ENCODE measurements around the gene NPBWR2.

The NPBWR2 gene

DNA sequence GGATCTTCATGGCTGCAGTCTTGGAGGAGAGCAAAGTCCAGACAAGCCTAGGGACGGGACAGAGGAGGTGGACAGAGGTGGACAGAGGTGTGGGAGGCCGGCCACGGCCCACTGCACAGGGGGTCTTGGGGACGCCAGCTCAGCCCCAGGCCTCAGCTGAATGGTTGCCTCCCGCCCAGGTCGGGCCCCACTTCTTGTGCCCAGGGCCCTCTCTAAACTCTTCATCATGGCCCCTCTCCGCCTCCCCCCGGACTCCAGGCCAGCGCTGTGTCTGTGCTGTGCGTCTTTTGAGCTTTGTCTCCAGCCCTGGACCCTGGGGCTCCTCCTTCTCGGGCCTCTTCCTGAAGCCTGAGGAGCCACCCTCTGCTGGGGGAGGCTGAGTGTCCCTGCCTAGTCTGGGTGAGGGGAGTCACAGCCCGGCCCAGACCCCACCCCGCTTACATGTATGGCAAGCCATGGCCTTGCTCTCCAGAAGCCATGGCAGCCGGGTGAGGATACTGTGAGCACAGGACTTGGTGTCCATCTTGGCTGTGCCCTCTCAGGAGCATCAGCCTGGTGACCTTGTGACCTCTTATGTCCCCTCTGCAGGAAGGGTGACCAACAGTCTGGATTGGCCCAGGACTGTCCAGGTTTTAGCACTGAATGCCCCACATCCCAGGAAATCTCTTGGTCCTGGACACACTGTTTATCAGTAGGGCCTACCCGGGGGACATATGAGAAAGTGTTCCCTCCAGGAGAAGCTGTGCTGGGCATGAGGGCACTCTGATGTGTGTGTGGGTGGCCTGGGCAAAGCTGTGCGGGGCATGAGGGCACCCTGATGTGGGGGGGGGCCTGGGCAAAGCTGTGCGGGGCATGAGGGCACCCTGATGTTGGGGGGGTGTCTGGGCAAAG lies 9.4 kb upstream of the NPBWR2 start:
- no peak for DNase-seq

DNA sequence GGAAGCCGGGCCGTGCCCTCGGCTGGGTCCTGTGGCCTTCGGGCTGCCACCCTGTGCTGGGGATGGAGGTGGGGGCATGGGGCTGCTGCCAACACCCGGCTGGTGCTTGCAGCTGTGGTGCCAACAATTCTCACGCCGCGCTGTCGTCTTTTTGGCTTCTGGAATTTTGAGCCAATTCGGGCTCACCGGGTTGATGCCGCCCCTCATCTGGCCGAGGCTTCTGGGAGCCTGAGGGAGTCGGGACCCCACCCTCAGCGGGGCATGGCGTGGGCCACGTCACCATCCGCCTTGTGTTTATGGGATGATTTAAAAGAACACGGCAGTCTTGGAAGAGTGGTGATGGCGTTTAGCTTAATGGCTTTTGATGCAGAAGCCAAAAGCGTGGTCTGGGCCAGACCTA lies 8.7 kb upstream of the NPBWR2 start:
- no peak for DNase-seq

DNA sequence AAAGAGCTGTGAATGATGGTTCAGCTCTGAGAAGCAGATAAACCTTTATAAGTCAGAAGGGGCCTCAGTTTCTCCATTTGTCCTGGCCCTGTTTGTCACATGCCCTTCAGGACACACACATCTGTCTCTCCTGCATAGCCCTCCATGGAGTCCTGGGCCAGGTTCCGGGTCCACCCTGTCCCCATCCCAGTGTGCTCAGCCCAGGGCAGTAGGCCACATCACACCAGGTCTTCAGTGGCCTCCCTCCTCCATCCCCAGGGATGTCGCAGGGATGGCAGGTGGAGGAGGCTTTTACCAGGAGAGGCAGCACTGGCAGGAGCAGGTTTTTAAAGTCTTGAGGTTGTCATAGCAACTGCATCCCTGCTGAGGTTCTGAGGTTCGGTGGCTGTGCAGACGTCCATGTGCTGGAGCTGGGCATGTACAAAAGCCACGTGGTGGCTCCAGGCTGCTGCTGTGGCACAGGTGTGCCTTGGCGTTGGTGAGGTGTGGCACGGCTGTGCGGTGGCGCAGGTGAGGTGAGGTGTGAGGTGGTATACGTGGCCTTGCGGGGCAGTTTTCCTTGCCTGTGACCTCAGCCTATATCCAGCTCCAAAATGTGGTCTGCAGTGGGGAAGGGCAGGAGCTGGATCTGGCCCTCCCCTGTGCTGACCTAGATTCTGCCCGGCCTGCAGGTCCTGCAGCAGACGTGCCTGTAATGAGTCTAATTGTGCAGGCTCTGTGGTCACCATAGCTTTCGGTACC lies 8.0 kb upstream of the NPBWR2 start:
- DNase-seq = peak; percentile 9

DNA sequence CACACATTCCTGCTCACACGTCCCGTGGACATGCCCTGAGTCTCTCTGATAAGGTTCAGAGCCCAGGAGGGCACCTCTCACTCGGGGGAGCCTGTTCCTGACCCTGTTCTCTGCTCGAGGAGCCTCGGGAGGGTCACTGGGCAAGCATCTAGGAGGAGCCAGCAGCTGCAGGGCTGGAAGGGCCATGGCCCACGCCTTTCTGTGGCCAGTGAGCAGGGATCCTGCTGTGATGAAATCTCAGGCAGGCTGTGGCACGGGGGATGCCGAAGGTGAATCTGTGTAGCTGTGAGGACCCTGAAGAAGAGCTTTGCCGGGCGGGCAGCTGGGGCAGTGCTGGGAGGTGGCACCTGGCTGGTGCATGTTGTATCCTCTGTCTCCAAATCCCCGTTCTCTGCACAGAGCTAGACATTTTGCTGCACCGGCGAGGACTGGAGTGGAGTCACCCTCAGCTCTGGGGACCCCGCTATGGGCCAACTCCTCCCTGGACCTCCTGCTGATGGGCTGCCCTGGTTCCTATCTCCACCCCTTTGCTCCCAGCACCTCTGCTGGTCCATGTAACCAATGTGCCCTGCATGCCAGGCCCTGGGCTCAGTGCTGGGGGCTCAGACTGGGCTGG lies 7.1 kb upstream of the NPBWR2 start:
- DNase-seq = no peak

DNA sequence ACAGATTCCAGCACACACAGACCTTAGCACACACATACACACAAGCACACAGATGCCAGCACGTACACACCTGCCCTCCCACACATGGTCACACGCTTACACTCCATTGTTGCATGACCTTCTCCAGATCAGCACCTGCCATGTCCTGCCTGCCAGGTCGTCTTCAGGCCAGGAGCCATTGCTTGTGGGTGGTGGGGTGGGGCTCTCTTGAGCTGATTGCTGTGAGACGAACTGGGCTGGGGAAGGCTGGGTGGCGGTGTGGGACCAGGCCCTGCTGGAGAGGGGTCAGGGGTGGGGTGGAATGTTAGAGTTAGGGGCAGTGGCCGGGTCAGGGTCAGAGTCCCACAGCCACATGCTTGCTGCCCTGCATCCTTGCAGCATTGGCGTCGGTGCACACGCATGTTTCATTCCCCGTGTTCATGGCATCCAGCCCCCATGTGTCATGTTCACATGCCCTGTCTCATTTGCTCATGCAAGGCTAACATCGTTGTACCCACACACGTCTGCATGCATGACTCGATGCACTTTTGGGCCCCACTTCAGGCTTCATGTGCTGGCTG lies 6.5 kb upstream of the NPBWR2 start:
- no peak for DNase-seq

DNA sequence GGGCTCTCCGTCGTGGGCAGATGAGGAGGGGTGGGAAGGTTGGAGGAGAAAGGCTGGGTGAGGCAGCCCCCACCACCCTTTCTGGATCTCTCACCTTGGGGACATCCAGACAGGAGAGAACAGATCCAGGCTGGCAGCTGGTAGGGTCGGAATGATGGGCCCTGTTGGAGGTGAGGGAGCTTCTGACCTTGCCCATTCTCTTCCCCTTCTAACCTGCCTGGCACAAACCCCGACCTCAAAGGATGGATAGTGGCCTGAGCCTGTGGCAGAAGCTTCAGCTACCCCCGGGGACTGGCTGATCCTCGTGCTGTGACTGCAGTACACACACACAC lies 6.0 kb upstream of the NPBWR2 start:
- DNase-seq = no peak

DNA sequence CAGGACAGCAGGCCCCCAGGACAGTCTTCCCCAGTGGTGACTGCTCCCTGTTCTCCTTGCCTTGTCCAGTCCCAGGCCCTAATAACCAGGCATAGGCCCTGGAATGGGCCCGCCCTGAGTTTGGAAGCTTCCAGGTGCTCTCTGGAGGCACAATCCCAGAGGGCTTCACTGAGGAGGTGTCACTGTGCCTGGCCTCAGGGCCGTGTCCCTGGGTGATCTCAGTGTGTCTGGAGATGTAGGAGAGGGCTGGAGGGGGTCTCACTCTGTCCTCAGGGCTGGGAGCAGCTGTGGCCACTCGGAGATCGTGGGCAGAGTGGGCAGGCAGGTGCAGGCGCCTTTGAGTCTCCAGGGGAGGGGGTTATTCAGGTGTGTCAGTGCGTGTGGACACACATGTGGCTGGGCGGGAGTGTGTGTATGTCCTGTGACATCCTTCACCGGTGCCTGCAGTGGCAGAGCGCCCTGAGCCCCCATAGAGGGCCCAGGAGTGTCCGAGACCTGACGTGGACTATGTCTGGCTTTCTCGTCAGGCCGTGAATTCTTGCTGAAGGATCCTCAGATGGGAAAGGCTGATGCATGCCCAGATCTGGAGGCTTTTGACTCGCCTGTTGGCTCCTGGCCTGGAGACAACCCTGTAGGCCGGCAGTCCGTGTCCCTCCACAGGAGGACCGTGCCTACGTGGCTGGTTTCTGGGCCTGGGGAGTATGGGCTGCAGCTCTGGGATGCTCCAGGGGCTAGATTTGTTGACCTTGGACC lies 5.5 kb upstream of the NPBWR2 start:
- DNase-seq = no peak

DNA sequence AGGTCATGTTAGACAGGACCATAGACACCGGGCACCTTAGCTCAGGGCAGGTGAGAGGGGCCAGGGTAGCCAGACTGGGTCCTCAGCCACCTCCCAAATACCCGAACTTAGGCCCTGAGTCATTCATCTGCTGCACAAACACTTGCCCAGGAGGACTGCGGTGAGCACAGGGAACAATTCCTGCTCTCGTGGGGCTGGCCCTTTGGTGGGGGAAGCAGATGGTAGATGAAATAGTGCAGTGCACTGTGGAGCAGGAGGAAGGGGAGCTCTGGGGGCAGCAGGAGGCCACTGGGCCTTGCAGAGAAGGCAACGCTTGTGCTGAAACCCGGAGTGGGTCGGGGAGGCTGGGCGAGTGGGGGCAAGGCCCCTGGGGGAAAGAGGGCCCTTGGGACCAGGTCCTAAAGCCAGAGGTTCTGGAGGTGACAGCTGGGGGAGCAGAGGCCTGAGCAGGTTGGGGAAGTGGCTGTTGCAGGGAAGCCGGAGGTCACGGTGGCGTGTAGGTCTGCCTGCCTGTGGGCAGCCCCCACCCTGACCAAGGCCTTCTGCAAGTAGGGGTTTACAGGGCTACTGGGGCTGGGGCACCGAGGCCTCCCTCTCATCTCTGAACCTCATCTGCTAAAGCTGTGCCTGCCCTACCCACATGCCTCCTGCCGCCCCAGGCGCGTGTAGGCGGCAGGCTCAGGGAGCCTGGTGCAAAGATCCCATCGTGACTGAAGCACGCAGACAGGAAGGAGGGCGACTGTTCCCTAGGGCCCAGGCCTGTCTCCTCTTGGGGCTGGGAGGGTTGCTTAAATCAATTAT lies 4.7 kb upstream of the NPBWR2 start:
- DNase-seq = no peak

DNA sequence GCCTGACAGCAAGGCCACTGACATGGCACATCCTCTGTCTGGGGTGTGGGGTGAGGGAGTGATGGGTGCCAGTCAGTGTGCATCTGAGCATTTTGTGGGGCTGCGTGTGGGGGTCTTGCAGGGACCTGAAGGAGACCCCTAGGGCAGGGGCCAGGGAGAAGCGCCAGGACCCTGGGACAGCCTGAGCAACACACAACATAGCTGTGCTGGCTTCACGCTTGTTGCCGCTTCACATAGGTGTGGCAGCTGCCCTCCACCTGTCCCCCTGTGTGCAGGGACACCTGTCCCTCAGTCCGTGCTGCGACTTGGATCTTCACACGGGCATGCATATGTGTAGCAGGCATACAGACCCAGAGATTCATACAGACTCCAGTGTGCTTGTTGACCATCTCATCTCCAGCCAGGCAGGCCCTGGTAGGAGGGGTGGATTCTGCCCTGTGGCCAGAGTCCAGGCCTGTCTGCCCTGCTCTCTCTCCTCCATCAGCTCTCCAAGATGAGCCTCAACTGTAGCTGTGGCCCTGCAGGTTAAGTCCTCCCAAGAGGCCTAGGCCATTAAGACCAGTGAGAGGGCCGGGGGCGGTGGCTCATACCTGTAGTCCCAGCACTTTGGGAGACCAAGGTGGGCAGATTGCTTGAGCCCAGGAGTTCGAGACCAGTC lies 3.2 kb upstream of the NPBWR2 start:
- DNase-seq = no peak

DNA sequence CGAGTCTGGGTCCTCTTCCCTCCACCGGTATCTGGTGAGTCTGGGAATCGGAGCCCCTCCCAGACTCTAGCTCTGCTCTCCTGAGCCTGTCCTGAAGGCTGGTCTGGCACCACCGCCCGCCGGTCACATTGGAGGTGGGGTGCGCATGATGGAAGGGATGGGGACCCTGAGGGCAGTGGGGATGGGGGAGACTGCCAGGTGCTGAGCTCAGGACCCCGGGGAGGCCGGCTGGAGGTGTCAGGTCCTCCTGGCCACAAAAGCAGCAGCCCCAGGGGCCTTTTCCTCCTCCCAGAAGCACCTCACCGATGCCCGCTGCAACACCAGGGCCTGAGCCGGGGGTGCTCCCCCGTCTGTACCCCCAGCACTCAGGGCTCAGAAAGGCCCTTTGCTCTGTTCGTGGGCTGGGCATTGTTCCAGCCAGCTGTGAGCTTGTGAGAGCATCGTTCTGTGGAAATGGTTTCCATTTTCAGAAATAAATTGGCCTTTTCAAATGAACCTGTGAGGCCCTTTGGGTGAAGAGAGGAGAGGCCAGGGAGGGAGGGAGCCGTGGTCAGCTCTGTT lies 2.5 kb upstream of the NPBWR2 start:
- DNase-seq = no peak

DNA sequence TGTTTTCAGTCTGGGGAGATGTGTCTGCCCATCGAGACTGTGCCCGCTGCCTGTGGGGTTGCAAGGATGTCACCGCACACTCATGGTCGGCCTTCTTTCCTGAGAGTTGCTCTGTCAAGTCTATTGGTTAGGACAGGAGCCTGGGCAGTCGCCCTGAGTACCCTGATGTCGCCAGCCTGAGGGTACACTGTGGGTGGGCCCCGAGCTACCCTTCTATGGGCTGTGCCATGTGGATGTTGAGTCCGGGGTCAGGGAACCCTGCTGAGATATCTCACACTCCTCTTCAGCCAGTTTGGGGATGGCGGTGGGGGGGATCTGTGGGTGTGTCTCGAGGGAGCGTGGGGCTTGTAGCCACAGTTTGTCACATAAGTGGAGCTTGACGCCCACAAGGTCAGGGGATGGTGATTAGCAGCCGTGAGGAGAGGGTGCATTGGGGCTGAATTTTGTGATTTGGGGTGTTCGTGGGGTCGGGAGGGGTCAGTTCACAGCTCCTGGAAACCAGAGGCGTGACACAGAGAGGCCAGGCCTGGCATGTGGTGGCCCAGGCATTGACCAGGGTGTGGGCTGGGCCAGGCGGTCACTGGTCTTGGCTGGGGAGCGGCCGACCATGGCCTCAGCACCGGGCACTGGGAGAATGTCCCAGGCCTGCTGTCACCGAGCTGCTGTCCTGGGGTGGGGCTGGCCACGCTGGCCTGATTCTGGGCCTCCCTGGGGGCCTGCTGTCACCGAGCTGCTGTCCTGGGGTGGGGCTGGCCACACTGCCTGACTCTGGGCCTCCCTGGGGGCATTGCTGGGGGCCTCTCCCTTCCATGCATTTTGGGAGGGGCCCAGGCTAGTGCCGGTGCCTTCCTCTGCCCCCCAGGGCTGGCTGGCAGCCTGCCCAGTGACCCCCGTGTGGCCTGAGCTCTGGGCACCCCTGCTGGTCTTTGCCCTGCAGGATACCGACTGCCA lies 1.6 kb upstream of the NPBWR2 start:
- DNase-seq = no peak

DNA sequence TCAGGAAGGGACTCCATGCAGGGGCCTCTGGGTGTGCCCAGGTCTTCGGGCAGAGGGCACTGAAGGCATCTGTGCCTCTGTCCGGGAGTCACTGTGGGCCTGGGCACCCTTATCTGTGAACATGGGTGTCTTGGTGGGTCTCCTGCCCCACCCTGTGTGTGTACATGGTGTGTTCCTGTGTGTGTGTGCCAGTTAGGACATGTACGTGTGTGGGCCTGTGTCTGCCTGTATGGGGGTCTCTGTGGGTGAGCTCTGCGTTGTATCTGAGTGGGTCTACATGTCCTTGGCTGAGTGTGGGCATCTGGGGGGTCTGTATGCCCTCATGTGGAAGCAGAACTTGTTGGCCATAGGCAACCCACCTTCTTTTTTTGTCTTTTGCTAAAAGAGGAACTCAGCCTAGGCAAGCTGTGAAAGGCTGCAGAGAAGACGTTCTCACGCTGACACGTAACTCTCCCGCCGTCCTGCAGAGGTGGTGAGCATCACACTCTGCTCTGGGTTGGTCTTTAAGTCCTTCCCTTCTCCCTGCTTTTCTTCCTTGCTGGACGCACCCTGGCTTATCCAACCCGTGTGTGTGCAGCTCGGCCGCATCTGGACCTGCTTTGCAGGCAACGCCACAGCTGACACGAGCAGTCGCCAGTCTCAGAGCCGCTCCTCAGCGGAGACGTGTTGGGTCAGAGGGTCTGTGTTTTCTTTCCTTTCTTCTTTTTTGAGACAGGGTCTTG lies 532 bp upstream of the NPBWR2 start:
- no peak for DNase-seq

DNA sequence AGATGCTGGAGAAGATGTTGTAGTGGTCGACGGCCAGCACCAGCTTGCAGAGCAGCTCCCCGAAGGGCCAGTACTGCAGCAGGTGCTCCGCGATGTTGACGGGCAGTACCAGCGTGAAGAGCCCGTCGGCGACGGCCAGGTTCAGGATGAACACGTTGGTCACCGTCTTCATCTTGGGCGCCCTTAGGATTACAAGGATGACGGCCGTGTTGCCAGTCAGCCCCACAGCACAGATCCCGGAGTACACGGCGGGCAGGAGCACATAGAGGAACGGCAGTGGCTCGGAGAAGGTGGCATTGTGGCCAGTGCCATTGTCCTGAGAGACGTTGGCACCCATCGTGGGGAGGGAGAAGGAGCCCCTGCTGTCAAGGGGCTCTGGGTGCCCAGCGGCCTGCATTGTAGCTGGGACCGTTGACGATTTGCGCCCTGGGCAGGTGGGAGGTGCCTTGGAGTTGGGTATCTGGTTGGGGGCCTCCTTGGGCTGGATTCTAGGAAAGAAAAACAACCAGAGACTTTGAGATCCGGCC lies 867 bp downstream of the NPBWR2 start:
- DNase-seq = no peak

DNA sequence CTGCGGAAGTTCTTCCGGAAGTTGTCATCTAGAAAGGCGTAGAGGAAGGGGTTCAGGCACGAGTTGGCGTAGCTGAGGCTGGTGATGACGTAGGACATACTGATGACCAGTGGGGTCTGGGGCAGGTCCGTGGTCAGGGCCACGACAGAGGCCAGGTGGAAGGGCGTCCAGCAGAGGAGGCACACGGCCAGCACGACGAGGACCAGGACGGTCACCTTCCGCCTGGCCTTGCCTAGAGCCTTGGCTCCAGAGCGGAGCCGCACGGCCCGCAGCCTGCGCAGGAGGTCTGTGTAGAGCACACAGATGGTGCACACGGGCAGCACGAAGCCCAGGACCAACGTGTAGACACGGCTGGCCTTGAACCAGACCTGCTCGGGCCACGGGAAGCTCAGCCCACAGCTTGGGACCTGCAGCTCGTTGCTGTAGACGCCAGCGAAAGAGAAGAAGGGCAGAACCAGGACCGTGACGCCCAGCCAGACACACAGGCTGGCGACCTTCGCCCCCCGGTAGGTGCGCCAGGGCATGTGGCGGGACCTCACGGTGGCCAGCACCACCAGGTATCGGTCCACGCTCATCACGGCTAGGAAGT lies 1.4 kb downstream of the NPBWR2 start:
- DNase-seq = no peak

DNA sequence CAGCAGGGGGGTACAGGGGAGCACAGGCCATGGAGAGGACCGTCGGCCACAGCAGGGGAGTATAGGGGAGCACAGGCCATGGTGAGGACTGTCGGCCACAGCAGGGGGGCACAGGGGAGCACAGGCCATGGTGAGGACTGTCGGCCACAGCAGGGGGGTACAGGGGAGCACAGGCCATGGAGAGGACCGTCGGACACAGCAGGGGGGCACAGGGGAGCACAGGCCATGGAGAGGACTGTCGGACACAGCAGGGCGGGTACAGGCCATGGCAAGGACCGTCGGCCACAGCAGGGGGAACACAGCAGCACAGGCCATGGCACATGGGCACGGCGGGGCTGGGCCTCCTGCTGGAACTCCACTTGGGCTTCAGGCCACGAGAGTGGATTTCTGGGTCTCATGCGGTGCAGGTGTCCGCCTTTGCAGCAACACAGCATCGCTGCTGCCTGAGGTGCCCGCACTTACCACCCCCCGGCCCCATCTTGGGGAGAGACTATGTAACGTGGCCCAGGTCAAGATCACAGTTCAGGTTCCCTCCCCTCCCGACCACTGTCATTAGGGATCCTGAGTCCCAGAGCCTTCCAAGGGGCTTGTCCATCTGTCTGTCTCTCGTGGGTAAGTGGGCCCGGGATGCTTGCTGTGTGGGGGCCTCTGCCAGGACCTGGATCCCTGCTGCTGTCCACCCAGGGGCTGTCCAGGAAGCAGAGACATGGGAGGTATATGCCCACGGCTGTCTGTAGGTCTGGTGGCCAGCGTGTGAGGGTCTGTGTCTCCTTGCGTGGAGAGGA lies 2.5 kb downstream of the NPBWR2 start:
- no peak for DNase-seq

DNA sequence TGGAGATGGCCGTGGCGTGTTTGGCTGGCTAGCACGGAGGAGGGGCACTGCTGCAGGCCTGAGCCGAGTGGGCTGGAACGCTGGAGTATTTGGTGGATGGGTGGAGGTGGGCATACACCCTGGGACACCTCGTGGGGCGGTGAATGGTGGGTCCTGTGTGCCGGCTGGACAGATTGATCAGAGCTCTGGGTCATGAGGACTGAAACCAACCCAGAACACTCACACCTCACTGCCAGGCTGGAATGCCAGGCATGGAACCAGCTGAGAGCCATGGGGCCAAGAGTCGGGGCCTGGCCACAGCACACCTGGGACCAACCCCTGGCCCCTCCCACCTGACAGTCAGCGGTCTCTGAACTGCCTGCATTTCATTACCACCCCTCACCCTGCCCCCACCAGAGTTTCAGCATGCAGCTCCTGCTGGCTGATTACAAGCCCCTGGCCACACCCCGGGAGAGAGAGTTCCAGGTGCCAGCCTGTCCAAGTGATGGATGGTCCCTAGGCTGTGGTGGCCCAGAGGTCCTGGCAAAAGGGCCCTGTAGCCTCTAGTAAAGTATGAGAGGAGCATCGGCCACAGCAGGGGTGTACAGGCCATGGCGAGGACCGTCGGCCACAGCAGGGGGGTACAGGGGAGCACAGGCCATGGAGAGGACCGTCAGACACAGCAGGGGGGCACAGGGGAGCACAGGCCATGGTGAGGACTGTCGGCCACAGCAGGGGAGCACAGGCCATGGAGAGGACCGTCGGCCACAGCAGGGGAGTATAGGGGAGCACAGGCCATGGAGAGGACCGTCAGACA lies 3.3 kb downstream of the NPBWR2 start:
- DNase-seq = no peak
